HG03378 (cell line): ENCODE data around the gene TGOLN2.

ENCODE experiments used
- ATAC-seq: cut with Tn5 transposase; IDR thresholded peaks from one replicate; pipeline ENCODE4 v1.9.1; 2021; ENCODE audit warnings: mild to moderate bottlenecking, moderate library complexity; ENCODE audit not compliant: unreplicated experiment

Gene TGOLN2

DNA sequence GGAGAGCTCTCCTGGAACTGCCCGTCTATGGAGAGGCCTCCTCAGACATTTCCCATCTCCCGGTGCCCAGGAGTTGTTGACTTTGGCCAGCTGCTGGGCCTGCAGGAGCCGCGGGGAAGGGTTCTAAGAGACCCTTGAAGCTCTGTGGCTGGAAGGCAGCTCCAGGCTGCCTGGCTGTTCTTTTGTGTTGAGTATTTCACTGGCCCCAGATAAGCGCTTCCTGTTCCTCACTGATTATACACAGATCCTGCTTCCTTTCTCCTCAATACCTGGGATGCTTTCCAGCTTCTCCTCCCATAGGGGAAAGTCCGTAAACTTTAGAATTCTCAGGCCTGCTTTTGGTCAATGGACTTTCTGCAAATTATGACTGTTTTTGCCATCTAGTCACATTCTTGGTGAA is 57.8 kb downstream of the TGOLN2 start:
- ATAC-seq, result no peak
